CD14-positive monocyte (primary cell): ENCODE measurements around the gene DRD2. TPM values are rescaled to one million over a fixed set of nuclear protein-coding genes. Genes with fewer than 3 reads are reported as not detected.

Experiments
- DNase-seq, 3 donors: peaks; one replicate each; pipeline ENCODE4 v3.0.0-alpha.2; 2011 to 2022
- H2AFZ ChIP-seq: 2 replicates; pipeline ENCODE4 v1.6.0; 2012; ENCODE audit warnings: mild to moderate bottlenecking, low read depth, low read length, inconsistent platforms; ENCODE audit not compliant: insufficient read depth, poor library complexity, severe bottlenecking
- H3K27ac ChIP-seq, 2 donors: 1 replicate in 1 of 2; 2 replicates in 1 of 2; pipeline ENCODE4 v1.5.1; 2012 to 2013; ENCODE audit warnings: low read length in 2 of 2, control low read depth in 1 of 2, inconsistent platforms in 1 of 2, low read depth in 1 of 2, mild to moderate bottlenecking in 1 of 2
- H3K27me3 ChIP-seq, 2 donors: one replicate each; pipeline versions ENCODE4 v1.6.0 to v1.6.1; 2011 to 2013; ENCODE audit warnings: low read length in 2 of 2; ENCODE audit not compliant: control insufficient read depth in 2 of 2, insufficient read depth in 2 of 2
- H3K36me3 ChIP-seq, 2 donors: replicated peaks in 1 of 2; 1 replicate in 1 of 2; 2 replicates in 1 of 2; pipeline versions ENCODE4 v1.5.1 to v1.6.1; 2012 to 2013; ENCODE audit warnings: low read length in 2 of 2, control low read depth in 1 of 2, inconsistent platforms in 1 of 2, mild to moderate bottlenecking in 1 of 2; ENCODE audit not compliant: insufficient read depth in 2 of 2, control insufficient read depth in 1 of 2
- H3K4me1 ChIP-seq, 2 donors: 1 replicate in 1 of 2; 2 replicates in 1 of 2; pipeline versions ENCODE4 v1.5.1 to v1.6.1; 2012 to 2013; ENCODE audit warnings: low read length in 2 of 2, control low read depth in 1 of 2, inconsistent platforms in 1 of 2, mild to moderate bottlenecking in 1 of 2, moderate library complexity in 1 of 2; ENCODE audit not compliant: insufficient read depth in 2 of 2, control insufficient read depth in 1 of 2
- H3K4me2 ChIP-seq: replicated peaks from 2 replicates; pipeline ENCODE3; 2012; ENCODE audit warnings: low read length, moderate library complexity, mild to moderate bottlenecking; ENCODE audit not compliant: poor library complexity, severe bottlenecking; ENCODE audit errors: extremely low read depth
- H3K4me3 ChIP-seq, 3 experiments: fragments of 200-600 bp in 1 of 3; sonication (generic) in 1 of 3; replicated peaks in 1 of 3; 1 replicate in 2 of 3; 2 replicates in 1 of 3; pipeline ENCODE4 v1.5.1; 2011 to 2013; ENCODE audit warnings: low read length in 3 of 3, mild to moderate bottlenecking in 3 of 3, control low read depth in 2 of 3, low read depth in 2 of 3, inconsistent platforms in 1 of 3, moderate library complexity in 1 of 3
- H3K79me2 ChIP-seq: 2 replicates; pipeline ENCODE4 v1.6.0; 2012; ENCODE audit warnings: mild to moderate bottlenecking, control low read depth, inconsistent platforms, low read length, moderate library complexity; ENCODE audit not compliant: insufficient read depth
- H3K9ac ChIP-seq: 2 replicates; pipeline ENCODE4 v1.6.0; 2017; ENCODE audit warnings: low read length, mild to moderate bottlenecking; ENCODE audit not compliant: insufficient read depth, poor library complexity, severe bottlenecking
- H3K9me3 ChIP-seq, 2 donors: replicated peaks in 1 of 2; 1 replicate in 1 of 2; 2 replicates in 1 of 2; pipeline versions ENCODE4 v1.5.1 to v1.6.1; 2012 to 2013; ENCODE audit warnings: low read length in 2 of 2, control low read depth in 1 of 2; ENCODE audit not compliant: control insufficient read depth in 1 of 2, insufficient read depth in 1 of 2
- H4K20me1 ChIP-seq: 2 replicates; pipeline ENCODE4 v1.6.0; 2012; ENCODE audit warnings: mild to moderate bottlenecking, low read length, control low read depth, moderate library complexity; ENCODE audit not compliant: insufficient read depth
- H3K27ac Mint-ChIP-seq, 7 donors: one replicate each; pipeline ENCODE4 v1.8.0; 2020; ENCODE audit warnings: mild to moderate bottlenecking in 7 of 7, mixed read lengths in 7 of 7, moderate library complexity in 6 of 7, inconsistent platforms in 2 of 7
- H3K27me3 Mint-ChIP-seq, 3 donors: one replicate each; pipeline ENCODE4 v1.8.0; 2021 to 2022; ENCODE audit warnings: low read depth in 3 of 3, mild to moderate bottlenecking in 3 of 3, mixed read lengths in 3 of 3, moderate library complexity in 3 of 3, inconsistent platforms in 1 of 3
- H3K36me3 Mint-ChIP-seq, 2 donors: one replicate each; pipeline ENCODE4 v1.8.0; 2020; ENCODE audit warnings: mixed read lengths in 2 of 2, inconsistent platforms in 1 of 2, mild to moderate bottlenecking in 1 of 2
- H3K4me1 Mint-ChIP-seq: one replicate; pipeline ENCODE4 v1.8.0; 2020; ENCODE audit warnings: mild to moderate bottlenecking, mixed read lengths
- H3K4me3 Mint-ChIP-seq, 2 donors: one replicate each; pipeline ENCODE4 v1.8.0; 2020; ENCODE audit warnings: mild to moderate bottlenecking in 2 of 2, mixed read lengths in 2 of 2, moderate library complexity in 1 of 2
- H3K9me3 Mint-ChIP-seq, 7 donors: one replicate each; pipeline ENCODE4 v1.8.0; 2020 to 2022; ENCODE audit warnings: mixed read lengths in 7 of 7, mild to moderate bottlenecking in 6 of 7, moderate library complexity in 6 of 7, inconsistent platforms in 2 of 7
- WGBS: methylation state at CpG from one replicate; pipeline ENCODE4 v1.1.5; 2013; ENCODE audit warnings: missing lambda C conversion rate; ENCODE audit not compliant: insufficient coverage; 5-methylcytosine and 5-hydroxymethylcytosine counted together
- intact Hi-C, 2 donors: fragments of 100-400 bp; cut with micrococcal nuclease; formaldehyde crosslinking; loops; one replicate each; pipeline versions ENCODE4 v1.15.0 to v1.15.1; 2023
- polyA plus RNA-seq, 3 donors: library from polyadenylated mRNA; depleted of rRNA in 1 of 3; unstranded in 2 of 3; stranded (reverse) in 1 of 3; fragments of 300-500 nt in 2 of 3; fragments of >200 nt in 1 of 3; fragmentation: Illumina TruSeq in 2 of 3; gene quantifications; 1 replicate in 2 of 3; 2 replicates in 1 of 3; pipeline ENCODE4 v1.2.3, GENCODE V29; 2012 to 2021
- TF ChIP-seq, protein P1 (sequence below): fragments of 200-600 bp; IDR thresholded peaks from one replicate; pipeline ENCODE4 v1.8.0; 2022; ENCODE audit warnings: antibody characterized with exemption, mild to moderate bottlenecking

The DRD2 gene
- polyA plus RNA-seq, 3 donors = not detected

DNA sequence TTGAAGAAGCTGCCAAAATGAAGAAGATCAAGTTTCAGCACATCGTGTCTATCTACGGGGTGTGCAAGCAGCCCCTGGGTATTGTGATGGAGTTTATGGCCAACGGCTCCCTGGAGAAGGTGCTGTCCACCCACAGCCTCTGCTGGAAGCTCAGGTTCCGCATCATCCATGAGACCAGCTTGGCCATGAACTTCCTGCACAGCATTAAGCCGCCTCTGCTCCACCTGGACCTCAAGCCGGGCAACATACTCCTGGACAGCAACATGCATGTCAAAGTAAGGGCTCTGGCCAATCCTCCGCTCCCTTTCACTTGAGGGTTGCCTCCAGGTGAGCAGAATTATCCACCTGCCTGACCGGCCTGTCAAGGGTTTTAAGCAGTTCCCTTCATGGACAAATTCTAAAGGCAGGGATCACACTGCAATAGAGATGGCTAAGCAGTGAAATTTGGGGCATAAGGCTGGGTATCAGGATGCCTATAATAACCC lies 81.7 kb downstream of the DRD2 start:
- Mint-ChIP-seq H3K4me3 (no peak overlapping the region), H3K27me3 (peaks cover 0 to 4% (median 0%) of the 10 kb centered on the region in 3 donors), H3K36me3 (no peaks in the 10 kb centered on the region), H3K27ac (no peak overlapping the region), H3K9me3 (no peaks in the 10 kb centered on the region), H3K4me1 (no peaks in the 10 kb centered on the region)
- no peaks in the 10 kb centered on the region for H3K79me2 ChIP-seq
- 98% methylated on average over 5 of the region's 8 CpGs for WGBS
- TF ChIP-seq, protein P1, sequence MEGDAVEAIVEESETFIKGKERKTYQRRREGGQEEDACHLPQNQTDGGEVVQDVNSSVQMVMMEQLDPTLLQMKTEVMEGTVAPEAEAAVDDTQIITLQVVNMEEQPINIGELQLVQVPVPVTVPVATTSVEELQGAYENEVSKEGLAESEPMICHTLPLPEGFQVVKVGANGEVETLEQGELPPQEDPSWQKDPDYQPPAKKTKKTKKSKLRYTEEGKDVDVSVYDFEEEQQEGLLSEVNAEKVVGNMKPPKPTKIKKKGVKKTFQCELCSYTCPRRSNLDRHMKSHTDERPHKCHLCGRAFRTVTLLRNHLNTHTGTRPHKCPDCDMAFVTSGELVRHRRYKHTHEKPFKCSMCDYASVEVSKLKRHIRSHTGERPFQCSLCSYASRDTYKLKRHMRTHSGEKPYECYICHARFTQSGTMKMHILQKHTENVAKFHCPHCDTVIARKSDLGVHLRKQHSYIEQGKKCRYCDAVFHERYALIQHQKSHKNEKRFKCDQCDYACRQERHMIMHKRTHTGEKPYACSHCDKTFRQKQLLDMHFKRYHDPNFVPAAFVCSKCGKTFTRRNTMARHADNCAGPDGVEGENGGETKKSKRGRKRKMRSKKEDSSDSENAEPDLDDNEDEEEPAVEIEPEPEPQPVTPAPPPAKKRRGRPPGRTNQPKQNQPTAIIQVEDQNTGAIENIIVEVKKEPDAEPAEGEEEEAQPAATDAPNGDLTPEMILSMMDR = no peak
- peaks cover 0 to 8% of the 10 kb centered on the region in 2 donors for H3K27me3 ChIP-seq
- no peaks in the 10 kb centered on the region for H3K9me3 ChIP-seq
- H2AFZ ChIP-seq = no peak overlapping the region
- H3K9ac ChIP-seq = no peak overlapping the region
- DNase-seq = no peak
- no peak overlapping the region for H3K4me3 ChIP-seq
- no peak overlapping the region for H3K4me2 ChIP-seq
- no peak overlapping the region for H3K27ac ChIP-seq
- H3K36me3 ChIP-seq = no peaks in the 10 kb centered on the region
- intact Hi-C loops = no loop called here
- no peaks in the 10 kb centered on the region for H3K4me1 ChIP-seq
- H4K20me1 ChIP-seq = no peaks in the 10 kb centered on the region

DNA sequence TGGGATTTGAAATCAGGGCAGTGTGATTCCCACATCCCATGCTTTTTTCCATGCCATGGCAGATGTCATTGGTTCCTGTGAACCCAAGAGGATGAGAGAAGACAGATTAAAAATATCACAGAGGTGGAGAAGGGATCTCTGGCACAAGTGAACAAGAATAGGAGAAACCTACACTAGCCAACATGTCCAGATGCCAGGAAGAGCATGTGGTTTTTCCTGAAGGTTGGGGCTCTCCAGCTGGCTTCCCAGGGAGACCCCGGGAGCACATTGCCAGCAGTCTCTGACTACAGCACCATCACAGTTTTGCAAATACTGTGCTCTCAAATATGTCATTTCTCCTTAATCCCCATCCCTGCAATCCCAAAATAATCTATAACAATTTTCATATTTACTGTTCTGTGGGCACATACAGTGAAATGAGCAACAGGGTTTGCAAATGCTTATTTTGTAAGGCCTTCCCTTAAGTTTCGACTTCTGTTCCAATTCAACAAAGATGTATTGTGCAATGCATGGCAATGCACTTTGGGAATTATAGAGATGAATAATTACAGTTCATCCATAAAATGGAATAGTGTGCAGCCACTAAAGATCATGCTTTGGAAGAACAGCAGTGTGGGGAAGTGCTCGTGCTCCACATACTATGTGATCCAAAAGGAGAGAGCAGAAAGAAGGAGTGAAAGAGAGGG lies 82.8 kb downstream of the DRD2 start:
- no peak overlapping the region for H3K27ac Mint-ChIP-seq
- no peaks in the 10 kb centered on the region for H3K9me3 Mint-ChIP-seq
- H4K20me1 ChIP-seq = no peaks in the 10 kb centered on the region
- H3K36me3 ChIP-seq = no peaks in the 10 kb centered on the region
- no peaks in the 10 kb centered on the region for H3K36me3 Mint-ChIP-seq
- peaks cover 0 to 20% of the 10 kb centered on the region in 2 donors for H3K27me3 ChIP-seq
- H3K4me2 ChIP-seq = no peak overlapping the region
- TF ChIP-seq, protein P1 = no peak
- no peak for DNase-seq
- no peaks in the 10 kb centered on the region for H3K9me3 ChIP-seq
- no peaks in the 10 kb centered on the region for H3K79me2 ChIP-seq
- H3K4me1 Mint-ChIP-seq = no peaks in the 10 kb centered on the region
- no peaks in the 10 kb centered on the region for H3K4me1 ChIP-seq
- intact Hi-C loops = no loop called here
- no peak overlapping the region for H3K4me3 Mint-ChIP-seq
- no peak overlapping the region for H2AFZ ChIP-seq
- no peak overlapping the region for H3K27ac ChIP-seq
- H3K9ac ChIP-seq = no peak overlapping the region
- peaks cover 0 to 7% (median 3%) of the 10 kb centered on the region in 3 donors for H3K27me3 Mint-ChIP-seq
- WGBS = 100% methylated on average over 2 of the region's 3 CpGs
- H3K4me3 ChIP-seq = no peak overlapping the region
